Loucy (cell line): ENCODE data around the gene CTNNBL1.

ENCODE experiments used
- EZH2phosphoT487 ChIP-seq: fragments of 200-600 bp; IDR thresholded peaks from 2 replicates; pipeline ENCODE4 v1.6.1; 2018; ENCODE audit warnings: antibody characterized with exemption, mild to moderate bottlenecking, moderate library complexity, borderline replicate concordance
- TF ChIP-seq, protein P1 (sequence below): fragments of 200-600 bp; sonication (generic); conservative IDR thresholded peaks from 2 replicates; pipeline ENCODE4 v1.5.1; 2014; ENCODE audit warnings: mild to moderate bottlenecking, antibody characterized with exemption, low read length

DNA sequence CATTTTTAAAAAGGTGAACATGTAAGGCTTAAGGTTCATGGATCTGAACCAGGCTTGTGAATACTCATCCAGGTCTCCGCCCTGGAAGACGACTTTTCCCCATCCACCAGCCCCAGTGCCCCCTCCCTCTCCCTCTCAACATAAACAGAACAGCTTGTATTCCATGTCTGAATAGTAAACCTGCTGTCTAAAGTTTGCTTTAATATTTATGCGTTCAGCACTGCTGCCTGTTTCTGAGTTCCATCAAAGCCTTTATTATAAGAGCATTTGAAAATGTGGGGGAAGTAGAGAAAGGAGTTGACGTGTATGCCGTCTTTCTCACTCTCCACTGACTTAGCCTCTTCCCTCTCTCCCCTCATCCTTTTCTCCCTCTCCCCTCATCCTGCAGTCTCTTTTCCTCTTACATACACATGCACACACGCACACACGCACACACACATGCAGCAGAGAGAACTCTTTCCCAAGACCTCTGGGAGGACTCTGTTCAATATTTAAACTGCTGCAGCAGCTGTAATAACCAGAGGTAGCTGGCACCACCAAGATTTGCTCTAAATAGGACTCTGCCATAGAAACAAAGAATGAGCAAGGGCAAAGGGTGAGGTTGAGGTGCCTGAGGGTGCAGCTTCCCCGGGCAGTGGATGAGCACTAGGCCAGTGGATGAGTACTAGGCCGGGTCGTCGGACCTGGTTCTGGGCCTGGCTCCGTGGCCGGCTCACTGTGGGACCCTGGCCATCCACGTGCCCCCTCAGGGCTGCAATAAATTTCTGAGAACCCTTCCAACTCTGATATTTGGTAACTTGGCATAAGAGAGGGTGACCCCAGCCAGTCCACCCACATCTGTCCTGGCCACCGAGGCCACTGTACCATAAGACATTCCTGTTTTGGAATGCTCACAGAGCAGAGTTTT is 173.7 kb downstream of the CTNNBL1 start:
- TF ChIP-seq, protein P1, sequence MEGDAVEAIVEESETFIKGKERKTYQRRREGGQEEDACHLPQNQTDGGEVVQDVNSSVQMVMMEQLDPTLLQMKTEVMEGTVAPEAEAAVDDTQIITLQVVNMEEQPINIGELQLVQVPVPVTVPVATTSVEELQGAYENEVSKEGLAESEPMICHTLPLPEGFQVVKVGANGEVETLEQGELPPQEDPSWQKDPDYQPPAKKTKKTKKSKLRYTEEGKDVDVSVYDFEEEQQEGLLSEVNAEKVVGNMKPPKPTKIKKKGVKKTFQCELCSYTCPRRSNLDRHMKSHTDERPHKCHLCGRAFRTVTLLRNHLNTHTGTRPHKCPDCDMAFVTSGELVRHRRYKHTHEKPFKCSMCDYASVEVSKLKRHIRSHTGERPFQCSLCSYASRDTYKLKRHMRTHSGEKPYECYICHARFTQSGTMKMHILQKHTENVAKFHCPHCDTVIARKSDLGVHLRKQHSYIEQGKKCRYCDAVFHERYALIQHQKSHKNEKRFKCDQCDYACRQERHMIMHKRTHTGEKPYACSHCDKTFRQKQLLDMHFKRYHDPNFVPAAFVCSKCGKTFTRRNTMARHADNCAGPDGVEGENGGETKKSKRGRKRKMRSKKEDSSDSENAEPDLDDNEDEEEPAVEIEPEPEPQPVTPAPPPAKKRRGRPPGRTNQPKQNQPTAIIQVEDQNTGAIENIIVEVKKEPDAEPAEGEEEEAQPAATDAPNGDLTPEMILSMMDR: no peak
- no peak for TF ChIP-seq EZH2phosphoT487
